SK-N-SH (cell line): ENCODE results near the gene CPLX1.

Experiments used
- CHD2 ChIP-seq: fragments of 150-350 bp; IDR thresholded peaks from 2 replicates; pipeline ENCODE4 v1.6.1; 2018; ENCODE audit warnings: low read length; ENCODE audit not compliant: partially characterized antibody
- EZH2phosphoT487 ChIP-seq: fragments of 200-600 bp; sonication (generic); IDR thresholded peaks from 2 replicates; pipeline ENCODE4 v1.6.1; 2017; ENCODE audit warnings: low read depth, mixed run types, mild to moderate bottlenecking, antibody characterized with exemption, moderate library complexity, borderline replicate concordance
- GABPA ChIP-seq: IDR thresholded peaks from 2 replicates; pipeline ENCODE4 v1.4.0; 2012; ENCODE audit warnings: low read depth, mild to moderate bottlenecking
- IRF3 ChIP-seq: fragments of 150-350 bp; IDR thresholded peaks from 2 replicates; pipeline ENCODE4 v1.6.1; 2016; ENCODE audit warnings: mild to moderate bottlenecking, low read depth, low read length
- JUND ChIP-seq: IDR thresholded peaks from 2 replicates; pipeline ENCODE4 v1.4.0; 2012
- RCOR1 ChIP-seq: fragments of 150-350 bp; IDR thresholded peaks from 2 replicates; pipeline ENCODE4 v1.6.1; 2017; ENCODE audit warnings: antibody characterized with exemption, low read length
- YY1 ChIP-seq: IDR thresholded peaks from 2 replicates; pipeline ENCODE4 v1.4.0; 2012; ENCODE audit warnings: low read depth, mild to moderate bottlenecking
- TF ChIP-seq, protein P1 (sequence below): fragments of 200-600 bp; sonication (generic); IDR thresholded peaks from 2 replicates; pipeline ENCODE4 v1.6.1; 2017; ENCODE audit warnings: antibody characterized with exemption, mild to moderate bottlenecking, moderate library complexity

- no peak for TF ChIP-seq CHD2
- no peak for TF ChIP-seq RCOR1
- TF ChIP-seq, protein P1, sequence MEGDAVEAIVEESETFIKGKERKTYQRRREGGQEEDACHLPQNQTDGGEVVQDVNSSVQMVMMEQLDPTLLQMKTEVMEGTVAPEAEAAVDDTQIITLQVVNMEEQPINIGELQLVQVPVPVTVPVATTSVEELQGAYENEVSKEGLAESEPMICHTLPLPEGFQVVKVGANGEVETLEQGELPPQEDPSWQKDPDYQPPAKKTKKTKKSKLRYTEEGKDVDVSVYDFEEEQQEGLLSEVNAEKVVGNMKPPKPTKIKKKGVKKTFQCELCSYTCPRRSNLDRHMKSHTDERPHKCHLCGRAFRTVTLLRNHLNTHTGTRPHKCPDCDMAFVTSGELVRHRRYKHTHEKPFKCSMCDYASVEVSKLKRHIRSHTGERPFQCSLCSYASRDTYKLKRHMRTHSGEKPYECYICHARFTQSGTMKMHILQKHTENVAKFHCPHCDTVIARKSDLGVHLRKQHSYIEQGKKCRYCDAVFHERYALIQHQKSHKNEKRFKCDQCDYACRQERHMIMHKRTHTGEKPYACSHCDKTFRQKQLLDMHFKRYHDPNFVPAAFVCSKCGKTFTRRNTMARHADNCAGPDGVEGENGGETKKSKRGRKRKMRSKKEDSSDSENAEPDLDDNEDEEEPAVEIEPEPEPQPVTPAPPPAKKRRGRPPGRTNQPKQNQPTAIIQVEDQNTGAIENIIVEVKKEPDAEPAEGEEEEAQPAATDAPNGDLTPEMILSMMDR = no peak
- no peak for TF ChIP-seq GABPA
- TF ChIP-seq JUND = no peak
- no peak for TF ChIP-seq IRF3
- TF ChIP-seq EZH2phosphoT487 = no peak
- no peak for TF ChIP-seq YY1
Observed at GRCh38 chr4:848803-849477, 23.0 kb upstream of the CPLX1 start.
